Amniotic epithelial cell (primary cell): ENCODE results near the gene CATSPERB.
"Not testable (repeated sequence)": the region's sequence is repeated elsewhere in the genome, so short reads cannot be mapped to it uniquely, and the experiment has no call there.

Experiments
- DNase-seq: peaks from one replicate; pipeline ENCODE4 v3.0.0-alpha.2; 2010; ENCODE audit warnings: low read depth

CATSPERB gene

DNA sequence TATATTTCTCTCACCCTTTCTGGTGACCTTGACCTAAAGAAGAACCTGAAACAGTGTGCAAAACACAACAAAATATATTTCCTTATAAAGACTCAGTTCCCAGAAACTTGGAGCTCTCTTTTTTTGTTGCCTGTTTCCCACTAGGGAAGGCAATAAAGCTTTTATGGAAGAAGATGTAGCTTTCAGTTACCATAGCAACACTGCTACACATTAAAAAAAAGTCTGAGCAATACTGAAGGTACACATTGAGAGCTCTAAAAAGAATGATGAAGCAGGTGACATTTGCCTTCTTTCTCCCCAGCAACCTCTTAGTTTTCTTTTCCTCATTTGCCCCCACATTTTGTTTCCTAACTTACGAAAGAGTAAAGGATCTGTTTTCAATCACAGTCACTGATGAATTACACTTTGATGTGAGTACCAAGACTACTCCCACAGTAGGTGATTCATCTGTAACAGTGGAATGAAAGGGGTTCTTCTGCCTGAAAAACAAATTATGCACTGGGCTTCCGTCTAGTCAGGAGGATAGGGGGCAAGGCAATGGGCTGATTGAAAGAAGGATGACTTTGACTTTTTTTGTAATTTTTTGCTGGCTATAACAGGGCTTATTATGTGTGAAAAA, 1.1 kb upstream of the CATSPERB start:
- DNase-seq: peak; percentile 17

DNA sequence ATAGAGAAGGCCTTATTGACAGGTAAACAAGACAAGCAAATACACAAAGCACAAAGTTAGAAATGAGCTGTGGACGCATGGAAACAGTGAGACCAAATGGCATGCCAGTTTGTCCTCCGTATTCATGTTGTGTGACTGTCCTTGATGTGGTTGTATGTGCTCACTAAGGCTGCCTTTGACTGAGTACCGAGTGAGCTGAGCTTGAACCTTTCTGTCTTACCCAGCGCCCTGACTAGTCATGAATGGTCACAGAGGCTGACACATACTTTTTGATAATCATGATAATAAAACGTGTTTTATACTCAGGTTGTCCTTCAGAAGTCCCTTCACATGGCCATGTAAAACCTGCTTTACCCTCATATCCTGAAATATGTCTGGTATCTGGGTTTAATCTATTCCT, 553 bp upstream of the CATSPERB start:
- DNase-seq: no peak

GRCh38 chr14:91731018-91731417, 868 bp downstream of the CATSPERB start:
- no peak for DNase-seq

DNA sequence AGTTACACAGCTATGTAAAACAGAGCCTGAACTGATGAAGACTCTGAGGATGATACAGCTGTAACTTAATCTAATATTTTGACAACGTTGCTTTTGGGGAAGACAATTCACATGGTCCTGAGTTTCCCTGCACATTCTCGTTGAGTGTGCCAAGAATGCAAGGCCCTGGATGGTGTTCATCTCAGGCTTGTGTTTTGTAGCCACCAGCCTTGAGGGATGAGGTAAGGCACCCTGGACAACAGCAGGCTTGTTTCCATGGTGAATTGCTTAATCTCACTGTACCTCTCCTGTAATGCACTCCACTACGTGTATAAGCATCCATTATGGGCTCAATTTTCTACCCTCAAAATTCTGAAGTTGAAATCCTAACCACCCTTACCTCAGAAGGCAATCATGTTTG, 2.1 kb downstream of the CATSPERB start:
- DNase-seq: no peak

GRCh38 chr14:91728616-91729183, 3.2 kb downstream of the CATSPERB start:
- no peak for DNase-seq

GRCh38 chr14:91727121-91727520, 4.8 kb downstream of the CATSPERB start:
- DNase-seq: no peak

DNA sequence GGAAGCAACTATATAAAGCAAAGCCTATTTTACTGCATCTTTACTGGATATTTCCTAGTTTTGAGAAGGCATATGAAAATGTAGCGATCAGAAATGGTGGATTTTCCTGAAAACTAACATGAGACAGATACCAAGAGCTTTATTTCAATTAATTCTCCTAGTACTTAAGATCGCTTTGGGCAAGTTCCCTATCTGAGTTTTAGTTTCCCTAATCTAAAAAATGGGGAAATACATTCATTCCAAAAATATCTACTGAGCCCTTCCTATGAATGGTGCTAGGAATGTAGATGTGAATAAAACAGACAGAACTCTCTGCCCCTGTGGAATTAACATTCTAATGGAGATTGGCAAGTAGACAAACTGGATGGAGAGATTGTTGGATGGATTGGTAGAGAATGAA, 8.4 kb downstream of the CATSPERB start:
- DNase-seq: no peak

DNA sequence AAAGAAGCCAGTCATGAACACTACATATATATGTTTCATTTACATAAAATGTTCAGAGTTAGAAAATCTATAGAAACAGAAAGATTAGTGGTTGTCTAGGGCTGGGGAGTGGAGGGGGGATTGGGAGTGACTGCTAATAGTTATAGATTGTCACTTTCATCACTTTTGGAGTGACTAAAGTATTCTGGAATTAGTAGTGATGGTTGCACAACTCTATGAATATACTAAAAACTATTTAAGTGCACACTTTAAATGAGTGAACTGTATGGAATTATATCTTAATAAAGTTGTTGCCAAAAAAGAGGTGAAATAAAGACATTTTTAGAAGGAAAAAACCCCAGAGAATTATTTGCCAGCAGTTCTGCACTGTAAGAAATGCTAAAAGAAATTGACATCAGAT, 9.5 kb downstream of the CATSPERB start:
- no peak for DNase-seq

GRCh38 chr14:91719839-91720238, 12.0 kb downstream of the CATSPERB start:
- DNase-seq: no peak

DNA sequence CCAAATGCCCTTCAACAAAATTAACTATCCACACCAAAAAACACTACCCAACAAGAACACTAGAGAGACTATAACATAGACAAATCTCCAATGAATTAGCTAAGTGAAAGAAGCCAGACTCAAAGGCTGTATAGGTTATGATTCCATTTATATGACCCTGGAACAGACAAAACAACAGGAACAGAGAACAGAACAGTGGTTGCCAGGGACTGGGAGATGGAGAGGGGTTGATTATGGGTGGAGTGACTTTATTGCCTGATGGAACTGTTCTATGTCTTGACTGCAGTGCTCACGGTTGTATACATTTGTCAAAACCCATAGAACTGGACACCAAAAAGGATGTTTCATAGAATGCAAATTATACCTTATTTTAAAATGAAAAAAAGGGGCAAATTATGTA, 14.9 kb downstream of the CATSPERB start:
- no peak for DNase-seq

- DNase-seq: no peak
Observed at GRCh38 chr14:91714805-91715204, 17.1 kb downstream of the CATSPERB start.

- no peak for DNase-seq
Observed at GRCh38 chr14:91708795-91709194, 23.1 kb downstream of the CATSPERB start.

DNA sequence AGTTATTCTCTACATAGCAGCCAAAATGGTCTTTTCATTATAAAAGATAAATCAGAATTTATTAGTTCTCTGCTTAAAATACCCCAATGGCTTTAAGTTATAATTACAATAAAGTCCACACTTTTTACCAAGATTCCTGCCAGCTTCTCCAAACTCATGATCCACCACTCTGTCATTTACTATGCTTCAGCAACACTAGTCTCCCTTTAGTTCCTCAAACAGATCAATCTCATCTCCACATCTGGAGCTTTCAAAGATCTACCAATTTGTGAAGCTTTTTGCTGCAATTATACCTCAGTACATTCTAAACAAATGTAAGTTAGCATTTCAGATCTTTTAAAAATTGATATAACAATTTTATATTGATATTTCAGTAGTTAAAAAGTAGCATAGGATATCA, 24.9 kb downstream of the CATSPERB start:
- no peak for DNase-seq

- no peak for DNase-seq
Observed at GRCh38 chr14:91694643-91695042, 37.2 kb downstream of the CATSPERB start.

DNA sequence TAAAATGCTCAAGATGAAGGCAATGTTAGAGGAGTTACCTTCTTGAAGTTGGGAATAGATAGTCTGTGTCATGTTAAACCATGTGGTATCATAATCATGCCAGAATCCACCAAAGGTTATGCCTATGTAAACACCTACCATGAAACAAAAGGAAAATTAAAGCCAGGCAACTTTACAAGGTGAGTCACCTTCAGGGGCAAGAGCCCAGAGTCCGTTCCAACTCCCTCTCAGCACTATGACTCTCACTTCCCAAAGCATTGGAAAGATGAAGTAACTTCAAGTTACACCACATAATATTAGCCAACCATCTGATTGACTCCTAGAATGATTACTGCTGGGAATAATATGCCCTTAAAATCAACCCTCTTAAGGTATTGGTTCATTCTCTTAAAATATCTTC, 38.5 kb downstream of the CATSPERB start:
- DNase-seq: no peak

DNA sequence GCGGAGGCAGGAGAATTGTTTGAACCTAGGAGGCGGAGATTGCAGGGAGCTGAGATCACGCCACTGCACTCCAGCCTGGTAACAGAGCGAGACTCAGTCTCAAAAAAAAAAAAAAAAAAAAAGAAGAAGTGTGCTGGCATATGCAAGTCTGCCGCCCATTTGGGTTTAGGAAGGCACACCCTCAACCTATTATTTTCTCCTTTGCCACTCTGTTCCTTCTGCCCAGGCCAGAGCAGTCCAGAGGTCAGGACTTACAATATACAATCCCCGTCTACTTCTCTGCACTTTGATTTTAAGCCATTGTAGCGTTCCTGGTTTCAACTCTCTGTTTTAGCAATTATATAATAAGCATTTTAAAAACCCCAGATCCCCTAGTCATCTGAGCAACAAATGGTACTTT, 39.8 kb downstream of the CATSPERB start:
- no peak for DNase-seq

GRCh38 chr14:91689608-91690007, 42.3 kb downstream of the CATSPERB start:
- no peak for DNase-seq

DNA sequence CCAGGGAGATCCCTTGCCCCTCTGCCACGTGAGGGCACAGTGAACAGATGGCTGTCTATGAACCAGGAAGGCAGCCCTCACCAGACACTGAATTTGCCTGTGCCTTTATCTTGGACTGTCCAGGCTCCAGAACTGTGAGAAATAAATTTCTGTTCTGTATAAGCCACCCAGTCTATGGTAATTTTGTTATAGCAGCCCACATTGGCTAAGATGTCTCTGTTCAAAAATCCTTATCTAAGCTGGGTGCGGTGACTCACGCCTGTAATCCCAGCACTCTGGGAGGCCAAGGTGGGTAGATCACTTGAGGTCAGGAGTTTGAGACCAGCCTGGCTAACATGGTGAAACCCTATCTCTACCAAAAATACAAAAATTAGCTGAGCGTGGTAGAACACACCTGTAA, 44.5 kb downstream of the CATSPERB start:
- DNase-seq: not testable (repeated sequence)

GRCh38 chr14:91685600-91685999, 46.3 kb downstream of the CATSPERB start:
- DNase-seq: no peak

DNA sequence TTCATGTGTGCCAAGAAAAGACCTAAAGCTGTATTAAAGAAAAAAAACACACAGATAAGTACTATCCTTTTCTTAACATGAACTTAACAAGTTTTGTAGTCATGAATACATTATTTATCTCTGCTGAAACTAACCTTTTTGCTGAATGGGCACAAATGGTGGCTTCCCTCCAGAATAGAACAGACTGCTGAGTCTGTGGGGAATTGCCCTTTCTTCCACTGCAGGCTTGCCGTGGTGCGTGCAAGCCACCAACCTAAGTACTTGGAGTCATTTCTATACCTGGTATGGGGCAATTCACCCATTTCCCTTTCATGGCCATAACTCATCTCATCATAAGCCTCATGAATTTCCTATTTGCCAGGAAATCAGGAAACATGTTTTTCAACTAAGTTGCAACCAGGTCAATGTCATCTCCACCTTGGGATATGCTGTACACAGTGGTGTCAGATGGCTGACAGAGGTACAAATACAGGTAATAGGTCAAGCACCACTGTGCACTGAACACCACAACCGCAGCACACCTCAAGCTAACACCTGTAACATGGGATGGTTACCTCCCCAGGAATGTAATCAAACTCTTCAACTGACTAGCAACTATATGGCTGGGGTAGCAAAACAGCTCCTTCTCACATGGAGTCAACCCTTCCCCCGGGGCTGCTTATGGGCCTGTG, 49.9 kb downstream of the CATSPERB start:
- DNase-seq: no peak

GRCh38 chr14:91681118-91681517, 50.8 kb downstream of the CATSPERB start:
- no peak for DNase-seq

GRCh38 chr14:91679273-91679672, 52.6 kb downstream of the CATSPERB start:
- no peak for DNase-seq

DNA sequence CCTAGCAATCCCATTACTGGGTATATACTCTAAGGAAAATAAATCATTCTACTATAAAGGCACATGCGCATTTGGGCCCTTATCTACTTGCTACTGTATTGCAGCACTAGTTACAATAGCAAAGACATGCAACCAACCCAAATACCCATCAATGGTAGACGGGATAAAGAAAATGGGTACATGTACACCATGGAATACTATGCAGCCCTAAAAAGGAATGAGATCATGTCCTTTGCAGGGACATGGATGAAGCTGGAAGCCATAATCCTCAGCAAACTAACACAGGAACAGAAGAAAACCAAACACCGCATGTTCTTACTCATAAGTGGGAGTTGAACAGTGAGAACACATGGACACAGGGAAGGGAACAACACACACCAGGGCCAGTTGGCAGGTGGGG, 54.2 kb downstream of the CATSPERB start:
- not testable (repeated sequence) for DNase-seq

DNA sequence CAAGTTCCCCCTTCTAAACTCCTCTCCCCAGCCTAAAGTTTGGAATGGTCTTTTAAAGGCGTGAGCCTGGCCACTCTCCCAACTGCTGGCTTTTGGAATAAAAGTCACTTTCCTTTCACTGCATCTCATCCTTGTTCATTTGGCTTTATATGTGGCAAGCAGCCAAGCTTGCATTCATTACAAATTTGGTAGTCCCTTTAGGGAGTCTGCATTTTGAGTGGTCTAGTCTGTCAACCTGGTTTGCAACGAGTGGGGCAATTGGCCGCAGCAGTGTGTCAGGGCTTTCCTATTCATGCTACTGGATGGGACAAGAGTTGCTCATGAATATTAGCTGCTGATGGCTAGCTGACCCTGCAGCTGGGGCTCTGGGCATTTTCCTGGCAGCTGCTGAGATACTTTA, 57.0 kb downstream of the CATSPERB start:
- DNase-seq: no peak
